Large intestine (tissue), 3 donors: ENCODE data around the gene PDLIM7. TPM values are rescaled to one million over a fixed set of nuclear protein-coding genes. Genes with fewer than 3 reads are reported as not detected.
A peak's percentile ranks its signal among the peaks of the same experiment; 100 is the strongest.

Source experiments
- DNase-seq, 2 donors: peaks; one replicate each; pipeline versions ENCODE4 v3.0.0 to v3.0.0-alpha.2; 2013
- H3K27ac ChIP-seq: one replicate; pipeline ENCODE4 v1.5.1; 2013; ENCODE audit warnings: low read length
- H3K27me3 ChIP-seq: 2 replicates; pipeline ENCODE4 v1.6.1; 2013; ENCODE audit warnings: low read length; ENCODE audit not compliant: control insufficient read depth, insufficient read depth
- H3K36me3 ChIP-seq: 2 replicates; pipeline ENCODE4 v1.6.1; 2013; ENCODE audit warnings: low read length; ENCODE audit not compliant: control insufficient read depth, insufficient read depth
- H3K4me1 ChIP-seq: one replicate; pipeline ENCODE4 v1.6.1; 2013; ENCODE audit warnings: low read length; ENCODE audit not compliant: control insufficient read depth, insufficient read depth
- H3K4me3 ChIP-seq: one replicate; pipeline ENCODE4 v1.5.1; 2013; ENCODE audit warnings: low read length
- H3K9me3 ChIP-seq: one replicate; pipeline ENCODE4 v1.6.1; 2013; ENCODE audit warnings: mild to moderate bottlenecking, low read depth, low read length, moderate library complexity; ENCODE audit not compliant: control insufficient read depth
- WGBS: methylation state at CpG from one replicate; pipeline ENCODE4 v1.1.5; 2013; ENCODE audit warnings: low lambda C conversion rate; ENCODE audit not compliant: insufficient coverage; 5-methylcytosine and 5-hydroxymethylcytosine counted together
- polyA plus RNA-seq: library from polyadenylated mRNA; unstranded; fragments of 120-200 nt; gene quantifications from one replicate; pipeline ENCODE4 v1.2.1, GENCODE V29; 2013

PDLIM7 gene
- polyA plus RNA-seq, 1 donor: 118 TPM

DNA sequence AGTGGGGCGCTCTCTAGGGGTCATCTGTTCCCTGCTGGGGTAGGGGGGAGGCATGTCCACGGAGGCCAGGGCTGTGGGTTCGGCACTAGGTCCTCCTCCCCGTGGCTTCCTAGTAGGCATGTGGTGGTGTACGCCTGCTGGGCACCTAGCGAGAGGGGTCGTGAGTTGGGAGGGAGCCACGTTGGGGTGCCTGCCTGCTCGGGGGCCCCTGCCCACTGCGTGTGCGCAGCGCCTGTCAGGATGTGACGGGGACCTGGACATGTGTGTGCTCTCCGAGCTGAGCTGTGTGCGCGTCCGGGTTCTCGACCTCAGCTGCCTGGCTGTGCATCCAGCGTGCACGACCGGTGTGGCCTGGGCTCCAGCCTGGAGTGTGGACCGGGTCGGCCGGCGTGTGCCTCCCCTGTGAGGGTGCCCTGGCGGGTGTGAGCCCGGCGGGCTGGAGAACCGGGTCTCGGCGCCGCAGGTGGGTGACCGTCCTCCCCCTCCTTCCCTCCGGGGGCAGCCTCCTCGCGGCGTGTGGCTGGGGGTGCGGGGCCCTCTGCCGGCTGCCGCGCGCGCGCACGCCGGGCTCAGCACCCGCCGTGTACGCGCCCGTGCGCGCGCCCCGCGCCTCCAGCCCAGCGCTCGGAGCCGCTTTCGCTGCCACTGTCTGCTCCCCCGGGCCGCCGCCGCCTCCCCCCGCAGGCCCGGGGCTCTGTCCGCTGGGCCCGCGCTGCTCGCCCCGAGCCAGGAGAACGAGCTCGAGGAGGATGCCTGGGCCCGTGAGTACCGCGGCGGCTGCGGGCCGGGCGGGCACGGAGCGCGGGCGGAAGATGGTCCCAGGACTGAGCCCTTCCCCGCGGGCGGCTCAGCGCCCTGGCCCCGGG, 51.0 kb downstream of the PDLIM7 start, which contains the start of gene PRR7:
TSS of gene PRR7 (plus strand) at position 615 of the 866 bp plus-strand sequence. CDS start 8,254 bp downstream, outside the sequence.
- peaks cover 9% of the 10 kb centered on the region for H3K4me1 ChIP-seq
- peak within 1 kb of the TSS; percentile 30 for H3K4me3 ChIP-seq
- peaks cover 37% of the 10 kb centered on the region for H3K27me3 ChIP-seq
- H3K27ac ChIP-seq: no peak within 1 kb of the TSS
- peaks cover 9% of the 10 kb centered on the region for H3K36me3 ChIP-seq
- WGBS: no CpG with 5 or more reads among the region's 89 CpGs
- no peaks in the 10 kb centered on the region for H3K9me3 ChIP-seq
- peak in 1 of 2 donors; percentile 75 for DNase-seq

DNA sequence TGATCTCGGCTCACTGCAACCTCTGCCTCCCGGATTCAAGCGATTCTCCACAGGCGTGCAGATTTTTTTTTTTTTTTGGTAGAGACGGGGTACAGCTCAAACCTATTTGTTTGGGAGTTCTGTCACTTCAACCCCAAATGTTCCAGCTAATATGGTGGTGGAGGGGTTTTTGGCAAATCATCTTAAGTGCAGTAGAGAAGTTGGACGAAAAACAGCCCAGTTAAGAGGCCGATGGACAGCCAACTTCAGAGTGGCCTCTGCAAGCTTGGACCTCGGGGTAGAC, 51.5 kb downstream of the PDLIM7 start:
- peaks cover 9% of the 10 kb centered on the region for H3K4me1 ChIP-seq
- no CpG with 5 or more reads among the region's 8 CpGs for WGBS
- no peak overlapping the region for H3K27ac ChIP-seq
- DNase-seq: no peak
- H3K4me3 ChIP-seq: peak overlapping the region; percentile 30
- H3K36me3 ChIP-seq: peaks cover 15% of the 10 kb centered on the region
- peaks cover 37% of the 10 kb centered on the region for H3K27me3 ChIP-seq
- H3K9me3 ChIP-seq: no peaks in the 10 kb centered on the region

DNA sequence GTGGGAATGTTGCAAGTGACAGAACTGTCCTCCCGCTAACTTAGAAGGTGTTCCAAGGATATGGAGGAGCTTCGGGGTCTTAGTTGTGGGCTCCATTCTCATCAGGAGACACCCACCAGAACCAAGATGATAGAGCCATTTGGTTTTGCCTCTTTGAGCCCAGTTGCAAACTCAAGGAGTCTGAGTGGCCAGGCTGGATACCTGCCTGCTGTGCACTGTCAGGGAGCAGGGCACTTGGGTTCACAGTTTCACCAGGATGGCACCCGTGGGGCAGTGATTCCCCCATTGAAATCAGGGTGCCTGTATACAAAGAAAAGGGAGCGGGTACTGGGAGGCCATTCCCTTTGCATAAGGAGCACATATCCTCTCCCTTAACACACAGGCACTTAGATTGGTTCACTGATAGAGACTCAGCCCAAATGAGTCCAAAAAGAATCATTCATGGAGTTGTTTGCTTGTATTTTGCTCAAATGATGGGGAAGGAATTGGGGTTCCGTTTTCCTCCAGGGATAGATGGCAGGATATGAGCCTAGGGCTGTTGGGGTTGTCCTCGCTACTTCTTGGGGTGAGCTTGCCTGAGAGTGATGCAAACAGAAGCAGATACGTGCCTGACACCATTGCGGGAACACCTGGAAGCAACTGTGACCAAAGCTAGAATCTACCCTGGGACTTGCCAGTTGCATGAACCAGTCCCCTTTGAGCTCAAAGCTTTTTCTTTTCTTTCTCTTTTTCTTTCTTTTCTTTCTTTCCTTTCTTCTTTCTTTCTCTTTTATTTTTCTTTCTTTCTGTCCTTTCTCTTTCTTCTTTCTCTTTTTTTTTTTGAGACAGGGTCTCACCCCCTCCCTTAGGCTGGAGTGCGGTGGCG, 52.1 kb downstream of the PDLIM7 start:
- 18% methylated on average over 3 of the region's 10 CpGs for WGBS

DNA sequence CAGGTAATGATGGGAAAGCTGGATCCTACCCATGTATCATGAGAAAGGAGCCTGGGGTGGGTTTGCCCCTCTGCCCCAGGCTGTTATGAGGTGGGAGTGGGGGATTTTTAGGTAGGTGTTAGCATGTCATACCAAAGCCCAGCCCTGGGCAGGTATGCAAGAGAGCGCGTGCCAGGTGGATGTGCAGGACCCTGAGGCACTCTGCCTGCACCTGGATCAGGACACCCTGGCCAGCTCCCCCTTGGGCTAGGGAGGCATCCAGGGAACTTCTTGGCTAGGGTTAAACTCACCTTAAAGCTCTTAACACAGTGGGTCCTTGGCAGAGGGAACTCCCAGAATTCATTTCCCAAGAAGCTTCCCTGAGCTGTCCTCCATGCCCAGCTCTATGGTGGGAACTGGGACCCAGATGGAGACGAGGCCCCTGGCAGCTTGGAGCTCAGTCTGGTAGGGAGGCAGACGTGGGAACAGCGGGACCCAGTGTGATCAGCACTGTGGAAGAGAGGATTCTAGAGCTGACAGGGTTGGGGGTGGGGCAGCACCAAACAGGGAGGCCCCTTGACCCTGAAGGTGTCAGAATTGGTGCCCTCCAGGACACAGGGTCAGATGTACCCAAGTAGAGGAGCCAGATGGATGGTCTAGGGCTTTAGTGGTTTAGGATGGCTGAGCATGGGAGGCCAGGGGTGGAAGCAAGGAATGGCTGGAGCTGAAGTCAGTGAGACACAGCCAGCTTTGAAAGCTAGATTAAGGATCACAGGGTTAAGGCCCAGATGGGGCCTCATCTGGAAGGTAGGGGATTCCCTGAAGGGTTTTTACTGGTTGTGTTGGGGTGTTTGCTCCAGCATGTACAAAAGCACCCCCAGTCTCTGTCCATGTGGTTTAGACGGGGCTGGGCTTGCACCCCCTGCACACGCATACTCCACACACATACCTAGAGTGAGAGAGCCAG, 53.0 kb downstream of the PDLIM7 start:
- peaks cover 21% of the 10 kb centered on the region for H3K36me3 ChIP-seq
- peaks cover 9% of the 10 kb centered on the region for H3K4me1 ChIP-seq
- H3K4me3 ChIP-seq: no peak overlapping the region
- H3K9me3 ChIP-seq: no peaks in the 10 kb centered on the region
- DNase-seq: no peak
- H3K27ac ChIP-seq: no peak overlapping the region
- H3K27me3 ChIP-seq: peaks cover 32% of the 10 kb centered on the region
- no CpG with 5 or more reads among the region's 7 CpGs for WGBS

More for the DNA sequence above, 52.1 kb downstream of the PDLIM7 start:
- Histone ChIP-seq H3K36me3 (peaks cover 20% of the 10 kb centered on the region), H3K27me3 (peaks cover 37% of the 10 kb centered on the region), H3K9me3 (no peaks in the 10 kb centered on the region), H3K27ac (no peak overlapping the region), H3K4me3 (no peak overlapping the region), H3K4me1 (peaks cover 9% of the 10 kb centered on the region)
- DNase-seq: no peak

DNA sequence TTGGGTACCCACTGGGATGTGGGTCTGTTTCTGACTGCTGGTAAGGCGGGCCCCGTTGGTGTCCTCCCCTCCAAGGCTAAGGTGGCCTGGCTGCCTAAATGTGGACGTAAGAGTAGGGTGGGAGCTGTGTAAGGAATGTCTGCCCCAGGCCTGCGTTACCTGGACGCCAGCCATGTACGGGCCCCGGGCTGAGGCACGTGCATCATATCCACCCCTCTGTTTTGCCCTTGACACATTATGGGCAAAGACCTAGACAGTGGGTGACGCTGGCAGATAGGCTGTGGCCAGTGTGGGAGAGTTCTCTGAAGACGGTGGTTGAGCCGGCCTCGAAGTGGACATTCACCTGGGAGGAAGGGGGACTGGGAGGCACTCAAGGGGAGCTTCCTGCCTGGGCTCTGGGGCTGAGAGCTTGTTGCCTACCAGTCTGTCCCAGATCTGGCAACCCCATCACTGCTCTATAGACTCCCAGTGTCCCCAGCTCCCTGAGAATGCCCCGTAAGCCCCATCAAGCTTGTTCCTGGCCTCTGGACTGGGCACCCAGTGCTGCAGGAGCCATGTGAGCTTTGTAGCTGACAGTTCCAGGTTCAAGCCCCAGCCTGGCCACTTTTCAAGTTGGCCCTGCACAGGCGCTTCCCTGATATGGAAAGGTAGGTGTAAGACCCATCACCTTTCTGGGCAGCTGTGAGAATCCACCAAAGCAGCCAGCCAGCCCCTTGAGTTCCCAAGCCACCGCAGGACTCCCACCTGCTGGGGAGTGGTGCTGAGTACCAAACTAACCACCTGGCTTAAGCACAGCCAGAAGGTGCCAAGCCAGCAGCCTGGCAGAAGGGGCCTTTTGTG, 54.0 kb downstream of the PDLIM7 start:
- no CpG with 5 or more reads among the region's 15 CpGs for WGBS
- Histone ChIP-seq H3K4me1 (peaks cover 9% of the 10 kb centered on the region), H3K36me3 (peaks cover 26% of the 10 kb centered on the region), H3K27ac (no peak overlapping the region), H3K4me3 (no peak overlapping the region), H3K9me3 (no peaks in the 10 kb centered on the region), H3K27me3 (peaks cover 22% of the 10 kb centered on the region)
- DNase-seq: no peak

DNA sequence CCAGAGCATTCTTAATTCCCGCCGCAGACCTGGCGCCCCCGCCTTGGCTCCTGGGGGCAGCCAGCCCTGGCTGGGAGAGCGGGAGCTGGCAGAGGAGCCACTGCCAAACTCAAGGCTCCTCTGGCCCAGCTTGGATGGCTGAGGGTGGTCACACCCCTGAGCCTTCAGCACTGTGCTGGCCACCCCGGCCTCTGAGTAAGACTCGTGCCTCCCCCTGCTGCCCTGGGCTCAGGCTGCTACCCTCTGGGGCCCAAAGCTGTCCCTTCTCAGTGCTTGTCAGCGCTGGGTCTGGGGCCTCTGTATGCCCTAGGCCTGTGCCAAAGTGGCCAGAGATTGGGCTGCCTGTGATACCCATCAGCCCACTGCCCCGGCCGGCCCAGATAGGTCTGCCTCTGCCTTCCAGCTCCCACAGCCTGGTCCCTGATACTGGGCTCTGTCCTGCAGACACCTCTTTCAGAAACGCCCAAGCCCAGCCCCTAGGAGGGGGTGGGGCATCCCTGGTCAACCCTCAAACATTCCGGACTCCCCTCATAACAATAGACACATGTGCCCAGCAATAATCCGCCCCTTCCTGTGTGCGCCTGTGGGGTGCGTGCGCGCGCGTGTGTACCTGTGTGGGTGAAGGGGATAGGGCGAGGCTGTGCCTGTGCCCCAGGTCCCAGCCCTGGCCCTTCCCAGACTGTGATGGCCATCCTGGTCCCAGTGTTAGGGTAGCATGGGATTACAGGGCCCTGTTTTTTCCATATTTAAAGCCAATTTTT, 55.2 kb downstream of the PDLIM7 start:
- H3K4me3 ChIP-seq: no peak overlapping the region
- H3K4me1 ChIP-seq: peaks cover 5% of the 10 kb centered on the region
- H3K27me3 ChIP-seq: peaks cover 12% of the 10 kb centered on the region
- WGBS: no CpG with 5 or more reads among the region's 20 CpGs
- no peak for DNase-seq
- H3K27ac ChIP-seq: no peak overlapping the region
- peaks cover 34% of the 10 kb centered on the region for H3K36me3 ChIP-seq
- no peaks in the 10 kb centered on the region for H3K9me3 ChIP-seq

DNA sequence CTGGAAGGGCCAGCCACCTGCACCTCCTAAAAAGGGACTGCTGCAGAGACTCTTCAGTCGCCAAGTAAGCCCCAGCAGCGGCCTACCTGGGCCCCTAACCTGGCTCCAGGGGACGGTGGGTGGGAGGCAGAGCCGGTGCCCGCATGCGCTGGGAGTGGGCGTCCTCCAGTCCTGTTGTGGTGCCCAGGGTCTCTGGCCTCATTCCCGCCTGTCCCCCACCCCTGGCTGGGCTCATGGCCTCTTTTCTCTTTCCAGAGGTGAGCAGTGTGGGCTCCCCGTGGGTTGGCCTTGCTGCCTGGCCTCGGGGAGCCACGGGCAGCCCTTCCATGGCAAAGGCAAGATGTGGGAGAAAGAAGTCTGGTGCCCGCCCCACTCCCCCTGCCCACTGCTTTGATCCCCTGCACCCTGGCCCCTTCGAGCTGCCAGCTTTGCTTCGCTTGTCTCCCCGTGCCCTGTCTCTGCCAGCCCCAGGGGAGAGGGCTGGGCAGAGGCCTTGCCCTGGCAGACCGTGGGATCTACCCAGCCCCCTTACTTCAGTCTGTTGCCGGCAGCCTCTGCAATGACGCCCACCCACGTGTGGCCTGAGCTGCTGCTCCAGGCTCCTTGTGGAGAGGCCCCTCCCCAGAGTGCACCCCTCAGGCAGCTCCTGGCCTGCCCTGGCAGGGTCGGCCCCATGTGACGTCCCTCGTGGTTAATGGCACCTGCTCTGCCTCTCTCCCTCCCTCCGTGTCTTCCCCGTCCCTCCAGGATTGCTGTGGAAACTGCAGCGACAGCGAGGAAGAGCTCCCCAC, 56.2 kb downstream of the PDLIM7 start:
- Histone ChIP-seq H3K27me3 (peaks cover 8% of the 10 kb centered on the region), H3K36me3 (peaks cover 41% of the 10 kb centered on the region), H3K4me3 (no peak overlapping the region), H3K9me3 (no peaks in the 10 kb centered on the region), H3K4me1 (peaks cover 4% of the 10 kb centered on the region), H3K27ac (no peak overlapping the region)
- no peak for DNase-seq
- WGBS: no CpG with 5 or more reads among the region's 26 CpGs

DNA sequence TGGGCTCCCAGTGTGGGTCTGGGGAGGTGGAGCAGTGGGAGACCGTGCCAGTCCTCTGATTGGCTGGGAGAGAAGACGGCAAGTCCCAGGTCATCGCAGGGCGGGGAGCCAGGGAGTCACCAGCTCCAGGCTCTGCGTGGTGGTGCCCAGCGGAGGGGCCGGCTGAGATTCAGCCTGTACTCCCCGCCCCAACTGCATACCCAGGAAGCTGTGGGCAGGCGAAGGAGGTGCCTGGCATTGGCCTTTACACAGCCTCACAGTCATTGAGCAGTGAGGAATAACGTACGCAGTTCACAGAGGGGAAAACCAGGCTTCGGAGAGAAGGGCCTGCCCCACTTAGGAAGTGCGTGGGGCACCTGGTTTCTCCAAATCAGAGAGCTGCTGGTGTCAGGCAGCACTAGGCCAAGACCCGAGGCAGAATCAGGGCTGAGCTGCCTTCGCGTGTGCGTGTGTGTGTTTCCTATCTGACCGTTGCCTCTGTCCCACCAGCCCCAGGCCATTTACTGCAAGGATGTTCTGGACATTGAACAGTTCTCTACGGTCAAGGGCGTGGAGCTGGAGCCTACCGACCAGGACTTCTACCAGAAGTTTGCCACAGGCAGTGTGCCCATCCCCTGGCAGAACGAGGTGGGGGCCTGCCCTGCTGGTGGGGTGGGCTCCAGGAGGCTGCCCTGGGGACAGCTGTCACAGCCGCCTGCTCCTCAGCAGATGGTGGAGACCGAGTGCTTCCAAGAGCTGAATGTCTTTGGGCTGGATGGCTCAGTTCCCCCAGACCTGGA, 57.0 kb downstream of the PDLIM7 start:
- no peak for DNase-seq
- H3K27ac ChIP-seq: no peak overlapping the region
- no peak overlapping the region for H3K4me3 ChIP-seq
- H3K9me3 ChIP-seq: no peaks in the 10 kb centered on the region
- H3K27me3 ChIP-seq: no peaks in the 10 kb centered on the region
- whole genome bisulfite sequencing: no CpG with 5 or more reads among the region's 24 CpGs
- peaks cover 46% of the 10 kb centered on the region for H3K36me3 ChIP-seq
- H3K4me1 ChIP-seq: no peaks in the 10 kb centered on the region
